DOHH2 (cell line): ENCODE results near the gene CCN5.

ENCODE experiments used
- H3F3A ChIP-seq: fragments of 200-600 bp; sonication (generic), shearing (Covaris generic); 2 replicates; pipeline ENCODE4 v1.6.0; 2016; ENCODE audit warnings: antibody characterized with exemption, mild to moderate bottlenecking; ENCODE audit not compliant: control insufficient read depth, insufficient read depth
- H3K27ac ChIP-seq: fragments of 200-600 bp; sonication (generic); 2 replicates; pipeline ENCODE4 v1.5.1; 2014; ENCODE audit warnings: low read depth, mild to moderate bottlenecking, low read length, moderate library complexity
- H3K27me3 ChIP-seq: fragments of 200-600 bp; sonication (generic); 2 replicates; pipeline ENCODE4 v1.6.1; 2014; ENCODE audit warnings: mild to moderate bottlenecking, low read length, mixed read lengths; ENCODE audit not compliant: control insufficient read depth
- H3K36me3 ChIP-seq: fragments of 200-600 bp; sonication (generic); 2 replicates; pipeline ENCODE4 v1.6.1; 2014; ENCODE audit warnings: mild to moderate bottlenecking, low read length, moderate library complexity, mixed read lengths; ENCODE audit not compliant: control insufficient read depth
- H3K4me1 ChIP-seq: fragments of 200-600 bp; sonication (generic); 2 replicates; pipeline ENCODE4 v1.6.1; 2014; ENCODE audit warnings: mild to moderate bottlenecking, low read length, mixed read lengths; ENCODE audit not compliant: control insufficient read depth
- H3K4me2 ChIP-seq: fragments of 200-600 bp; sonication (generic); 2 replicates; pipeline ENCODE4 v1.6.0; 2014; ENCODE audit warnings: mild to moderate bottlenecking, low read length, moderate library complexity
- H3K4me3 ChIP-seq: fragments of 200-600 bp; sonication (generic); 2 replicates; pipeline ENCODE4 v1.5.1; 2014; ENCODE audit warnings: mild to moderate bottlenecking, low read length, mixed read lengths
- H3K79me2 ChIP-seq: fragments of 200-600 bp; sonication (generic); 2 replicates; pipeline ENCODE4 v1.6.1; 2014; ENCODE audit warnings: mild to moderate bottlenecking, low read length, mixed read lengths; ENCODE audit not compliant: control insufficient read depth
- H3K9me2 ChIP-seq: fragments of 200-600 bp; sonication (generic); replicated peaks from 2 replicates; pipeline ENCODE4 v1.6.1; 2014; ENCODE audit warnings: mild to moderate bottlenecking, low read length, mixed read lengths; ENCODE audit not compliant: control insufficient read depth
- H3K9me3 ChIP-seq: fragments of 200-600 bp; sonication (generic); 2 replicates; pipeline ENCODE4 v1.6.1; 2014; ENCODE audit warnings: antibody characterized with exemption, low read length, mixed read lengths; ENCODE audit not compliant: control insufficient read depth, insufficient read depth
- H4K20me1 ChIP-seq: fragments of 200-600 bp; sonication (generic); 2 replicates; pipeline ENCODE4 v1.6.0; 2014; ENCODE audit warnings: low read depth, mild to moderate bottlenecking, antibody characterized with exemption, low read length, moderate library complexity; ENCODE audit not compliant: control insufficient read depth, insufficient read depth
- EZH2phosphoT487 ChIP-seq: fragments of 200-600 bp; sonication (generic); IDR thresholded peaks from 2 replicates; pipeline ENCODE4 v1.6.1; 2017; ENCODE audit warnings: borderline replicate concordance, mild to moderate bottlenecking, antibody characterized with exemption, low read length, moderate library complexity, mixed read lengths
- TF ChIP-seq, protein P1 (sequence below): fragments of 200-600 bp; sonication (generic); IDR thresholded peaks from one replicate; pipeline ENCODE4 v1.5.1; 2014; ENCODE audit warnings: antibody characterized with exemption, mild to moderate bottlenecking, low read depth, low read length; ENCODE audit not compliant: poor library complexity, severe bottlenecking

CCN5 gene

DNA sequence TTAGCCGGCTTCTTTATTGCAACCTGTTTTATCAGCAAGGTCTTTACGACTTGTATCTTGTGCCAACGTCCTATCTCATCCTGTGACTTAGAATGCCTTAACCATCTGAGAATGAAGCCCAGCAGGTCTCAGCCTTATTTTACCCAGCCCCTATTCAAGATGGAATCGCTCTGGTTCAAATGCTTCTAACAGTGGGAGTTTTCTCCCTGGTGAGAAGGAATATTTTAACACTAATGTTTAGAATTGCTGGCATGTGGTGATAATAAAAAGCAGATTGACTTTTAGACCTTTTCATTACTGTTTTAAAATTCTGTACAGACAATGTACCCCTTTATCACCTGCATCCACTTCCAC, 20.6 kb downstream of the CCN5 start:
- Histone ChIP-seq H3K36me3 (peaks cover 8% of the 10 kb centered on the region), H4K20me1 (no peaks in the 10 kb centered on the region), H3K27me3 (no peaks in the 10 kb centered on the region), H3K27ac (no peak overlapping the region), H3K79me2 (no peaks in the 10 kb centered on the region), H3K9me2 (no peaks in the 10 kb centered on the region), H3K4me1 (peaks cover 18% of the 10 kb centered on the region), H3K4me2 (peak overlapping the region; percentile 63), H3F3A (no peaks in the 10 kb centered on the region), H3K4me3 (peak overlapping the region; percentile 57), H3K9me3 (peaks cover 20% of the 10 kb centered on the region)
- no peak for TF ChIP-seq EZH2phosphoT487
- TF ChIP-seq, protein P1, sequence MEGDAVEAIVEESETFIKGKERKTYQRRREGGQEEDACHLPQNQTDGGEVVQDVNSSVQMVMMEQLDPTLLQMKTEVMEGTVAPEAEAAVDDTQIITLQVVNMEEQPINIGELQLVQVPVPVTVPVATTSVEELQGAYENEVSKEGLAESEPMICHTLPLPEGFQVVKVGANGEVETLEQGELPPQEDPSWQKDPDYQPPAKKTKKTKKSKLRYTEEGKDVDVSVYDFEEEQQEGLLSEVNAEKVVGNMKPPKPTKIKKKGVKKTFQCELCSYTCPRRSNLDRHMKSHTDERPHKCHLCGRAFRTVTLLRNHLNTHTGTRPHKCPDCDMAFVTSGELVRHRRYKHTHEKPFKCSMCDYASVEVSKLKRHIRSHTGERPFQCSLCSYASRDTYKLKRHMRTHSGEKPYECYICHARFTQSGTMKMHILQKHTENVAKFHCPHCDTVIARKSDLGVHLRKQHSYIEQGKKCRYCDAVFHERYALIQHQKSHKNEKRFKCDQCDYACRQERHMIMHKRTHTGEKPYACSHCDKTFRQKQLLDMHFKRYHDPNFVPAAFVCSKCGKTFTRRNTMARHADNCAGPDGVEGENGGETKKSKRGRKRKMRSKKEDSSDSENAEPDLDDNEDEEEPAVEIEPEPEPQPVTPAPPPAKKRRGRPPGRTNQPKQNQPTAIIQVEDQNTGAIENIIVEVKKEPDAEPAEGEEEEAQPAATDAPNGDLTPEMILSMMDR: no peak

DNA sequence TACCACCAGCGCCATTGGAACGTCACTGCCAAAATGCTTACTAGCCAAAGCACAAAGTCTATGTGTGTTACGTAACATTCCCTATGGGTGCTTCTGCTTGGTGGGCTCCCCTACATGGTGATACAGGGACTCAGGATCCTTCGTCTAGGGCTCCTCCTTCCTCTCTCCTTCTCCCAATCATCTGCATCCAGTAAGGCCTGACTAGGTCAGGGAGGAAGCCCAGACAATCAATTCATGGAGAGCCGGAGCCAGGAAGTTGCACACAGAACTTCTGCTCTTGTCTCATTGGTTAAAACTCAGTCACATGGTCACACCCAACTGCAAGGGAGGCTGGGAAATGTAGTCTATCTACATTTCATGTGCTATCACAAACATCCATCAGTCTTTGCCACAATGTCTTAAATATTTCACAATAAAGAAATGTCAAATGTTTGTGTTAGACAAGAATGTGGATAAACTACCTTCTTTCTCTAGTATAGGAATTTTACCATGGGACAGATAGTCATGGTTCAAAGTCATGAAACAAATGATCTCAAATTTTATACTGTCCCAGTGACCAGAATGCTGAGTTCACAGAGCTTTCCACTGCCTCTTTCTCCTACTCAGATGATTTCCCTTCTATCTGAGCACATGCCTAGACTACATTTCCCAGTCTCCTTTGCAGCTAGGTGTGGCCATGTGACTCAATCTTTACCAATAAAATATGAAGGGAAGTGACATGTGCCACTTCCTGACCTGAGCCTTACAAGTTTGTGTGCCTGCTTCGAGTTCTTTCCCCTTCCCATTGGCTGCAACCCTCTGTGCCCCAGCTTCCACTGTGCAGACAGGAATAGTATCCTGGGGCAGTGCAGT, 21.2 kb downstream of the CCN5 start:
- Histone ChIP-seq H3F3A (no peaks in the 10 kb centered on the region), H3K4me1 (peaks cover 18% of the 10 kb centered on the region), H4K20me1 (no peaks in the 10 kb centered on the region), H3K36me3 (peaks cover 8% of the 10 kb centered on the region), H3K27ac (no peak overlapping the region), H3K4me3 (peak overlapping the region; percentile 57), H3K9me3 (peaks cover 20% of the 10 kb centered on the region), H3K27me3 (no peaks in the 10 kb centered on the region), H3K79me2 (no peaks in the 10 kb centered on the region), H3K9me2 (no peaks in the 10 kb centered on the region), H3K4me2 (peak overlapping the region; percentile 63)
- TF ChIP-seq EZH2phosphoT487: no peak
- TF ChIP-seq, protein P1: no peak

DNA sequence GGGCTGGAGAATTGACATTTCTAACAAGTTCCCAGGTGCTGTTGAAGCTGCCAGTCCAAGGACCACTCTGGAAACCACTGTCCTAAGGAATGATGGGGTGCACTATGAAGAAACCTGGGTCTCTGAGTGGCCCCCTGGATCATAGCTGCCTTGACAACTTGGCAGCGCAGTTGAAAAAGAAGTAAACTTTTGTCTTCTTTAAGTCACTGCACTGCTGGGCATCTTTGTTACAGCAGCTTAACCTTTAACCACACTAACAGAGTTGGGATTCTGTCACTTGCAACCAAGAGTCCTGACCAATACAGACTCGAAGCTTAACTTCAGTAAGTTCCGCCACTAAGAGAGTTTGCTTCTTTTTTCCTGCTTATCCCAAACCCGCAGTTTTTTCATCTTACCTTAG, 21.9 kb downstream of the CCN5 start:
- H3K27ac ChIP-seq: no peak overlapping the region
- H3K9me2 ChIP-seq: no peaks in the 10 kb centered on the region
- no peaks in the 10 kb centered on the region for H4K20me1 ChIP-seq
- no peaks in the 10 kb centered on the region for H3K79me2 ChIP-seq
- H3K27me3 ChIP-seq: no peaks in the 10 kb centered on the region
- peaks cover 8% of the 10 kb centered on the region for H3K36me3 ChIP-seq
- TF ChIP-seq, protein P1: no peak
- TF ChIP-seq EZH2phosphoT487: no peak
- H3F3A ChIP-seq: no peaks in the 10 kb centered on the region
- H3K9me3 ChIP-seq: peaks cover 20% of the 10 kb centered on the region
- no peak overlapping the region for H3K4me2 ChIP-seq
- H3K4me1 ChIP-seq: peaks cover 18% of the 10 kb centered on the region
- no peak overlapping the region for H3K4me3 ChIP-seq
